GM18526 (cell line): Measurements from ENCODE around the gene LSP1.

ENCODE experiments used
- POLR2A ChIP-seq: IDR thresholded peaks from 3 replicates; pipeline ENCODE4 v1.6.1; 2011; ENCODE audit not compliant: insufficient read length; ENCODE audit errors: extremely low read depth

The LSP1 gene

DNA sequence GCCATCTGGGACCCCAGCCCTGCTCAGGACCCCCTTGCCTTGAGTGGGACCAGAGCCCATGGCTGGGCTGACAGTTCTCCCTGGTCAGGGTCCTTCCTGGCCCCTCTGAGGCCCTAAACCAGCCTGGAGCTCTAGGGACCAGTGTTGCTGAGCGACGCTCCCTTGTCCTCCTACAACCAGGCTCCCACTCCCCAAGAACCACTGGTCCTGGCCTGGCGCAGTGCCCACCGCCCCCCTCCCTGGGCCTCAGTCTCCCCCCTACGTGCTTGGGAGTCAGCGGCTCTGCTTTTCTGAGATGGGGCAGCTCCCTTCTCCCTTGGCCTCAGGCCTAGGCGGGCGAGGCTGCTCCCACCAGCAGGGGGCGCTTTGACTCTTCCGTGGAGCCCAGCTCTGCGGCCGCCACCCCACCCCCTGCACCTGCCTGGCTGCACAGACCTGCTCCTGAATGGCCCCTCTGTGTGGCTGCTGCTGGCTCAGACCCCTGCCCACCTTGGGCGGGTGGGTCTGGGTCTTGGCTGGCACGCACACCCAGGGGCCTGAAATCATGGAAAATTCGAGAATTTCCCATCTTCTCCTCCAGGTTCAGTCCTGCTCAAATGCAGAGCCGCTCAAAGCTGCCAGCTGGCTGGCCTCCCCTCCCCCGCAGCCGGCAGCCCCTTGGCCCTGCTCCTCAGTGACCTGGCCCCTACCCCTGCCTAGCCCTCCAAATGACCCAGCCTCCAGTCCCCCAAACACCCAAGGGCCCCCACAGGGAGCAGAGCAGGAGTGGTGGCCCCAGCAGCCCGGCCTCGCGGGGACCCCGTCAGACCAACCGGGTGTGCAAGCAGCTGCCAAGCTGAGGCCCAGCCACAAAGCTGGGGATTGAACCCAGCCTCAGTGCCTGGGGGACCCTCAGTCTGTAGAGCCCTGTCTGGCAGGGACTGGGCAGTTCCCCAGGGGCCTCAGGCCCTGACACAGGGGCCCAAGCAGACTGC is 29.7 kb downstream of the LSP1 start:
- TF ChIP-seq POLR2A = no peak

DNA sequence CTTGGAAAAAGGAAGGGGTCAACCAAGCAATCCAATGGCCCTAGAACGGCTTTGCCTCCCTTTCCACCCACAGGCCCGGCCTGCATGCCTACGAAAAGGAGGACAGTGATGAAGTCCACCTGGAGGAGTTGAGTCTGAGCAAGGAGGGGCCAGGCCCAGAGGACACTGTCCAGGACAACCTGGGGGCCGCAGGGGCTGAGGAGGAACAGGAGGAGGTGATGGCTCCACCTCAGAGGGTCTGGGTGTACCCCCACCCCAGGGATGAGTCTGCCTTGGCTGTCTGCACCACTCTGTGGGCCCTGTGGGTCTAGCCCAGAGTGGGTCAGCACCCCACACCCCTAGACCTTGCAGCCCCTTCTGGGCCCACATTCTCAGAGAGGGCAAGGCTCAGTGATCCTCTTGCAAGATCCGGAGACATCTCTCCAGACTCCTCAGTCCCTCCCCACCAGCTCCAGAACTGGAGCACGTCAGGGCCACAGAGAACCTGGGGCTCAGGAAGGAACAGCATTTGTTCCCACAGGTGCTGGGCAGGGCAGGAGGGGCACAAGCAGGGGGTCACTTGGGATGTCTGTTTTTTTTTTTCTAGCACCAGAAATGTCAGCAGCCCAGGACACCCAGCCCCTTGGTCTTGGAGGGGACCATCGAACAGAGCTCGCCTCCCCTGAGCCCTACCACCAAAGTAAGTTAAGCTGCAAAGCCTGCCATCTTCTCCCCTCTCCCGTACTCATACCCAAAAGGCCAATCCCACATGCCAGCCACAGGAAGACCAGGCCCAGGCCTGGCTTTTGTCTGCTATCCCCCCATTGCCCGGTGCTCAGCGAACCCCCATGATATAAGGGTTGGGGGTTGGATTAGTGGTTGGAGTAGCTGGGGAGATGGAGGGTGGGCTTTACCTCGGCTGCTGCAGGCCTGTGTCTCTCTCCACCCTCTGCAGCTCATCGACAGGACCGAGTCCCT is 30.7 kb downstream of the LSP1 start:
- TF ChIP-seq POLR2A = no peak

DNA sequence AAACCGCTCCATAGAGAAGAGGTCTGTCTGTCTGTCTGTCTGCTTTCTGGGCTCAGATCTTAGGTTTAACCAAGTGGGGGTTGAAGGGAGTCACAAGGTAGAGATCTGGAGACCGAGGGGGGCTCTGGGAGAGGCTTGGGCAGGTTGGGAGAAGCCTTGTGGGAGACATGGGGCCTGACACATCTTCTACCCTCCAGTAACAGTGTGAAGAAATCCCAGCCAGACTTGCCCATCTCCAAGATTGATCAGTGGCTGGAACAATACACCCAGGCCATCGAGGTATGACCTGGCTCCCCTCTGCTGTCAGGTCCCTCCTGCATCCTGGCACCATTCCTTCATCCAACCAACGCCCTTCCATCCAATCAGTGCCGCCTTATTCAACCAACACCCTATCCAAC is 31.4 kb downstream of the LSP1 start:
- TF ChIP-seq POLR2A = no peak

DNA sequence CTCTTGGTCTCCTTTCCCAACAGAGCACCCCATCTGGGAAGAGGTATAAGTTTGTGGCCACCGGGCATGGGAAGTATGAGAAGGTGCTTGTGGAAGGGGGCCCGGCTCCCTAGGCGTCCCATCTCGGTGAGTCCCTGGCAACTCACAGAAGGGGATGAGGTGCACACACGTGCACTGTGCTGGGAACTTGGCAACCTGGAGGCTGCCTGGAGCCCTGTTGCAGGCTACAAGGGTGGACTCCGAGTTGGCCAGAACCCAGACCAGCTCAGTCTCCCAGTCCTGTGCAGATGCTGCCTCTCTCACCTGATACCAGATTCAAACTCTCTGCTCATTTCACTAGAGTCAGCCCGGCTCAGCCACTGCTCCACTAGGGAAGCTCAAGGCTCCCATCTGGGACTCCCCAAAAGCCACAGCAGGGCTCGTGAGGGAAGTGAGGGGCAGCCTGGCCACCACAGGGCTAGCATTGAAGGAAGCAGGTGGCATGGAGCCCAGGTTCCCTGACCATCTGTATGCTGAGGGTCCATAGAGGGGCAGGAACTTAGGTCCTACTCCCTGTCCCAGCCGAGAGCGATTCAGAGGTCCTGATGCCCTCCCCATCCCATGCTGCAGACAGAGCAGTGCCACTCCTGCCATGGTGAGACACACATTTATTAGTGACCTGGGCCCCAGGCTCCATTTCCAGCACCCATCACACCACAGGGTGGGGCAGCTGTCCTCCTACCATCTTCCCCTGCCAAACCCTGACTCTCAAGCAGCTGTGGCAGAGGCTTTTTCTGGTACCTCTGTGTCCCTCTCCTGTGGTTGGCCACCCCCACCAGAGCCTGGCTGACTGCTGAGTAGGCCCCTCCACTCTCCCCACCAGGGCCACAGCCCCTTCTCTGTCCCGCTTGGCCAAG is 34.8 kb downstream of the LSP1 start:
- no peak for TF ChIP-seq POLR2A

DNA sequence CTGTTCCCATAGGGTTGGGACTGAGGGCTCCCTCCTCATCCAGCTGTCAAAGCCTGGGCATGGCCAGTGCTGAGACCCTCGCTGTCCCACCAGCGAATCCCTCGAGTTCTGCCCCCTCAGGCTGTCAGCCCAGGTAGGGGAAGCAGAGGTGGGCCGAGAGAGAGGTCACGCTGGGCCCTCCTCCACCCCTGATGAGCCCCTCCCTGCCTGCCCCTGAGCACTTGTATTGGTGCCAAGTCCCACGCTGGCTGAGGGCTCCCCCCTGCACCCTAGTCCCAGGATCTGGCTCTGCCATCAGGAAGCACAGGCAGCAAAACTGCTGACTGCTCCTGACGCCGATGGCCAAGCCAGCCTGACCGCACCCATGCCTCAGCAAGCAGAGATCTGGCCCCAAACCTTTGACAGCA is 35.5 kb downstream of the LSP1 start:
- no peak for TF ChIP-seq POLR2A

DNA sequence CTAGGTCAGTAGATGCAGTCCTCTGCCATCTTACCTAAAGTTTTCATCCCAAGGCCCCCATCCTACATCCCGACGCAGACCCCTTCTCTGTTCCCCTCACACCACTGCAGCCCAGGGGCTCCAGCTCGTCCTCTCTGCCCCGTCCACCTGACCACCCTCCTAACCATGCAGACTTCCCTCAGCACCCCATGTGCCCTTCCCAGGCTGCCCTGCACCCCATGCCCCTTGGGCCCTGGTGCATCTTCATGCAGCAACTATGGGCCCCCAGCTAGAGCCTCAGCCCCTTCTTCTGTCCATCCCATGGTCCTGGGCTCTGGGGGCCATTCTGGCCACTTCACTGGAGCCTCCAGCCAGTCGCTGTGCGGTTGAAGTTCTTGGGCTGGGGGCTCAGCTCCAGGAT is 35.9 kb downstream of the LSP1 start:
- TF ChIP-seq POLR2A = no peak

DNA sequence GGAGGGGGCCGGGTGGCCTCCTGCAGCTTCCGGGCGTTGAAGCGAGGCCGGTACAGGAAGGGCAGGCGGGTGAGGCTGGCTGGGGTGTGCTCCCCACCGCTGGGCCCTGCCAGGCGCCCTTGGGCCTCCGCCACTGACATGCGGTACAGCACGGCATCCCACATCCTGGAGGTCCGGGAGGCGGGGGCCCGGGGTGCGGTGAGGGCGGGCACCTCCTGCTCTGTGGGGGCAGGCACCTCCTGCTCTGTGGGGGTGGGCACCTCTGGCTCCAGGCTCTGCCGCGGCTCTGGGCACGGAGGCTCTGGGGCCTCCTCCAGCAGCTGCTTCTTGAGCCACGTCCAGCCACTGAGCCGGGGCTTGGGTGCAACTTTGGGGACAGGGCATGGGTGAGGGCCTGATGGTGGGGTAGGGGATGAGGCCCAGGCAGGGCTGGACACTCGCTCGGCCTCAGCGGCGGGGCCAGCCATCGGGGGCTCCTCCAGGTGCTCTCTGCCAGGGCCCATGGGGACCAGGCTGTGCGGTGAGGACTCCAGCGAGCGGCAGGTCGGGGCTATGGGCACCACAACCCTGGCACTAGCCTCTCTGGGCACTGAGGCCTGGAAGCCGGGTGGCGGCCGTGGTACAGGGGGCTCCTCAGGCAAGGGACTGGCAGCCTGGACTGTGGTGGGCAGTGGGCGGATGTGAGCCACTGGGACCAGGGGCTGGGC is 36.5 kb downstream of the LSP1 start:
- no peak for TF ChIP-seq POLR2A

DNA sequence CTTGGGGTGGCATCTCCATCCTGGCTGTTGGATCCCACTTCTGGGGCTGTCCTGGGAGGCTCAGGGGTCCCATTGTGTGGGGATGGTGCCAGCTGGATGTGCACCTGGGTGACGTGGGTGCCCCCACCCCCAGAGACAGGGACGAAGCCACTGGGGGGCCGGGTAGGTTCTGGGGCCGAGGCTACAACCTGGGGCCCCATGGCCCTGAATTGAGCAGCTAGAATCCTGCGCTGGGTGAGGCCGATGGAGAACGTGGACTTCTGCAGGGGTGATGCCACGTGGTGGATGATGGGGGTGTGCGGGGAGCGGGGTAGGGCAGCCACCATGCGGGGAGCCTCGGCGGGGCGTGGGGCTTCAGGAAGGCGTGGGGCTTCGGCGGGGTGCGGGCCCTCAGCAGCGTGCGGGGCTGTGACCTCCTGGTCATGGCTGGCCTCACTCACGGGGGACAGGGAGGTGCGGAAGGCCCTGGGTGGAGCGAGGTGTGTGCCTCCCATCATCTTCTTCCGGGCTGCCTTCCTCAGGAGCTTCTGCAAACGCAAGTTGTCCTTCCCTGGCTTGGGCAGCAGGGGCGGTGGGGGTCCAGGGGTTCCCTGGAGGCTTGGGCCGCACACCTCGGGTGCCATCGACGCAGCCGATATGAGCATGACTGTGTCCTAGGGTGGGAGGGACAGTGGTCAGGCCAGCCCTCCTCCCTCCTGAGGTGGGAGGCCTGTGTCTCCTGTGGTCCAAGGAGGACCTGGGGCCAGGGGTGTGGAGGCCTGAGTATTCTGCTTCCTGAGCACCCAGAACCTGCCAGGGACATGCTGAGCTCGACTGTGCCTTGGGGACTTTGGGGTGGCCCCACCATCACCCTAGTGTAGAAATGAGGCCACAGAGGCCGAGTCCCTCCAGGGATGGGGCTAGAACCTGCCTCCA is 37.3 kb downstream of the LSP1 start:
- TF ChIP-seq POLR2A = no peak

DNA sequence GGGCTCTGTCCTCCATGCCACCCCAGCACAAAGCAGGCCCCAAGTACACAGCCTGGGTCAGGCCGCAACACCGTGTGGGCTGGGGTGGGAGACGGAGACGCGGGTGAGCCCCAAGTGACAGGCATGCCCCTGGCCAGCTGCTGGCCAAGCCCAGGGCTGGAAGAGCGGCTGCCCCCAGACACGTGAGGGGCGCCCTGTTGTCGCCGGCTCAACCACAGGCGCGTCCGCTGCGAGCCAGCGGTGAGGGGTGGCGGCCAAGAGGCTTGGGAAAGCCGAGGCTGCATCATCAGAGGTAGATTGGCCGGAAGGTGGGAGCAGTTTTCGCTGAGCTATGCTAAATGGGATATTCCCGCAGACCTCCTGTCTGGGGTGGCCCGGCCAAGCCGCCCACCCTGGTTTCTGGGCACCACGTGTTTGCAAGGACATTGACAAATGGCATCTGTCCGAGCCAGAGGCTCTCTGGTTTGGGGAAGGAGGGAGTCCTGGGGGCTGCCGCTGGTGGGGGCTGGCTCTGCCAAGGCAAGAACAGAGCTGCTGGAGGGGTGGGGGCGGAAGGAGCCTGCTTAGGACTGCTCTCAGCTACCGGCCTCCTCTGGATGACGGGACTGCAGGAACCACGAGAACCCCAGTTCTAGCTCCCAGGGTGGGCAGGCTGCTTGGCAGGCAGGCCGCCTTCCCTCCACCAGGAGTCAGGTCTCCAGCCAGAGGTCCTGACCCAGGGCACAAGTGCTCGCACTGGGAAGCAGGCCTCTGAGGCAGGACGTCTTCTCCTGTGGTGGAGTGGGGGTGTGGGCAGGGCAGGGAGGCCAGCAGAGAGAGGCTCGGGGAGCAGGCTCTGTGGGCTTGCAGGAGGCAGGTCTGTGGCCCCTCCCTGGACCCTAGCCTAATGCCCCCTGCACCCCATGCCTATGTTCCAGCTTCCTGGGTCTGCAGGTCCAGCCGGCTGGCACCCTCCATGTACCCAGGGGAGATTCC is 38.3 kb downstream of the LSP1 start:
- no peak for TF ChIP-seq POLR2A

DNA sequence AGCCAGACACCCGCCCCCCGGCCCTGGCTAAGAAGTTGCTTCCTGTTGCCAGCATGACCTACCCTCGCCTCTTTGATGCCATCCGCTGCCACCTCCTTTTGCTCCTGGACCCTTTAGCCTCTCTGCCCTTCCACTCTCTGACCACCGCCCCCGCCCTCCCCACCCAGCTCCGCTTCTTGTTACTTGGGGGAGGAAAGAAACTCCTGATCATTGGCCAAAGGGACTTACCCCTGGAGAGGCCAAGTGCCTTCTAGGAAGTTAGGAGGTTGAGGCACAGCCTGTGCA is 38.9 kb downstream of the LSP1 start, which contains the start of gene PRR33:
Gene PRR33, minus strand, starts transcription at position 65 of the 285 bp plus-strand sequence. CDS start 1,311 bp downstream, outside the sequence.
- no peak for TF ChIP-seq POLR2A

DNA sequence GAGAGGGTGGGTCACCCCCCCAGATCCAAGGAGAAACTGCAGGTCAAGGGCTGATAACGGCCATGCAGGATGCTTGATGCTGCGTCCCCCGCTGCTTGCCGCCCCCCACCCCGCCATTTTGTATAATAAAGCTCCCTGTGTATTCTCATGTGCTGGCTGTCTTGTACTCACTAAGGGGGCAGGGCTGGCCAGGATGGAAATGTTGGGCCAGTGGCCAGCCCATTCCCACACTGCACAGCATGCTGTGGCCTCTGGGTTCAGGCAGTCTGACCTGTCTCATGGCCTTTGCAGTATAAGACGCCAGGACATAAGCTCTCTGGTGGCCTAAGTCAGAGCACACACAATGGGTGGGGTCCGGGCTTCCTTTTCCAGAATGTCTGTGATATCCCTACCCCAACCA is 39.2 kb downstream of the LSP1 start:
- no peak for TF ChIP-seq POLR2A

DNA sequence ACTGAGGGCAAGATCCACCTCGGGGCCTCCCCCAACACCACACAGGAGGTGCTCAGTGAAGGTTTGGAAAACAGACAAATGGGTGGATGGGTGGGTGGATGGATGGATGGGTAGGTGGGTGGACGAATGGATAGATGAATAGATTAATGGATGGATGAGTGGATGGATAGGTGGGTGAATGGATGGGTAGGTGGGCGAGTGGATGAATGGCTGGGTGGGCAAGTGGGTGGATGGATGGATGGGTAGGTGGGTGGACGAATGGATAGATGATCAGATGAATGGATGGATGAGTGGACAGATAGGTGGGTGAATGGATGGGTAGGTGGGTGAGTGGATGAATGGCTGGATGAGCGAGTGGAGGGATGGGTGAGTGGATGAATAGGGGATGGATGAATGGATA is 39.7 kb downstream of the LSP1 start:
- no peak for TF ChIP-seq POLR2A
